DMS153 treated with DMSO at 0.1 percent for 48 hours (cell line): ENCODE data around the gene EXD3.
A peak's percentile ranks its signal among the peaks of the same experiment; 100 is the strongest.

ENCODE experiments used
- DNase-seq: peaks from one replicate; lab custom pipeline; 2025; ENCODE audit not compliant: unreplicated experiment; lab: John Stamatoyannopoulos, UW

EXD3 gene

DNA sequence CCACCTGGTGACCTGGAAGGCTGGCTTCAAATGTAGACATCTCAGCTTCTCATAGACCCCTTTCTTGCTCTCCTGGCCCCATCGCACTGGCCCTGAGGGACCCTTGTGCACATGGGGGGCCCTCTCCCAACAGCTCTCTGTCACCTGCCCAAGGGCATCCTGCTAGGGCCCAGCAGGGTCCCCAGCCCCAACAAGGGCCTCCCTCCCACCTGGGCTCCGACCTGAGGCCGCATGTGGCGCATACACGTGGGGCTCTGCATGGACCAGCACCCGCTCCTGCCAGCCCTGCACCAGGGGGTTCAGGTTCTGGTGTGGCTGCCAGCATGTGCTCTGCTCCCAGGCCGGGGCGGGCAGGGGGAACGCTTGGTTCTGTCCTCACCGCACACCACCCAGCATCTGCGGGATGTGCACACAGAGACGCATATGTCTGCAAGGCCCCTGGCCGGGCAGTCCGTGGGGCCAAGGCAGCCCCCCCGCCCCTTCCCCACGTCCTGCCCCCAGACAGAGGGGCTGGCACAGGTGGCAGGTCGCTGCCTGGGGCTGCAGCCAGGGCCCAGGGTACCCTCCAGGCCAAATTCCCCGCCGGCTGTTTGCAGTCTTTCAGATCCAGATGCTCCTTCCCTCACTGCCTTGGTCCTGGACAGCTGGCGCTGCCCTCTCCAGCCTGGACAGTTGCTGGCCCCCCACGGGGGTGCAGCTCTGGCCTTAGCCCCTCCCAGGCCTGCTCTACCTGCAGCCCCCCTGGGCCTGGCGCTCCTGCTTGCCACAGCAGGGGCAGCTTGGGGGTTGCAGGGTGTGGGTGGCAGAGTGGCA lies 103.0 kb downstream of the EXD3 start:
- no peak for DNase-seq

DNA sequence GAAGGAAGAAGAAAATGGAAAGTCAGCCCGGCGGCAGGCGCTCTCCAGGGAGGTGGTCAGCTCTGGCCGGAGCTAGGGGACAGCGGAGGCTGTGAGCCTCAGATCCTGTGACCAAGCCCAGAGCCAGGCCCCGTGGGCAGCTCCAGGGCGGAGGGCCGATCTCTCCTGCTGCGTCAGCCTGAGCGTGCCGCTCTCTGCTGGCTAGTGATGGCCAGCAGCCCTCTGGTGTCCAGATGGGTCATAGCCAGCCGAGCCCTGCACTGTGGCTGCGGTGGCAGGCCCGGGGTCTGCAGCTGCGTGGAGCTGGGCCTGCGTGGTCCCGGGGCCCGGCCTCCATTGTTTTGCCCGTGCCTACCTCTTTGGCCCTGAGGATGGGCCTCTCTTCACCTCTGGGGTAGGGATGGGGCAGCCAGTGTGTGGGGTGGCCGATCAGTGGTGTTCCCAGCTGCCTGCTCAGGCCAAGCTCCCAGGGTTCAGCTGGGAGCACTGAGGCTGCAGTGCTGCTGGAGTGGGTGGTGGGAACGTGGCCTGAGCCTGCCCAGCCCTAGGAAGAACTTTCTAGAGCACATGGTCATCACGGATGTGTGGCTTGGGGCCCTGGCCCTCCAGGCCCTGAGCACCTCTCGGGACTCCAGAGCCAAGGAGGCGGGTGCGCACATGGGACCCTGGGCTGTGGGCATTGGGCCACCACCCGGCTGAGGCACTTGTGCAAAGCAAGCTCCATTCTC lies 103.8 kb downstream of the EXD3 start:
- DNase-seq: no peak

DNA sequence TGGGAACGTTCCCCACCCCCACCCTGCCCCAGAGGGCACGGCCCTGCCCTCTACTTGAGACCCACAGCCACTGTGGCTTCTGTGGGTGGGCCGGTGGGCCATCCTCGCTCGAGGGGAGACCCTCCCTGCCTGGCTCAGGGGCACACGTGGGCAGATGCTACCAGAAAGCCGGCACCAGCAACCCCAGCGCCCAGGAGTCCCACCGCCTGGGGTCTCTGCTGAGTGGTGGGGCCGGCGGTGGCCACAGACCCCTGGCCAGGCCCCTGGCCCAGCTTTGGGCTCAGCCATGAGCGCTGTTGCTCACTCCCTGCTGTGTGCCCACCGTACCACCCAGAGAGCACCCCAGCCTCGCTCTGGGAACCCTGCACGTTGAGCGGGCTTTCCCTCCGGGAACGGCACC lies 104.4 kb downstream of the EXD3 start:
- DNase-seq: no peak

DNA sequence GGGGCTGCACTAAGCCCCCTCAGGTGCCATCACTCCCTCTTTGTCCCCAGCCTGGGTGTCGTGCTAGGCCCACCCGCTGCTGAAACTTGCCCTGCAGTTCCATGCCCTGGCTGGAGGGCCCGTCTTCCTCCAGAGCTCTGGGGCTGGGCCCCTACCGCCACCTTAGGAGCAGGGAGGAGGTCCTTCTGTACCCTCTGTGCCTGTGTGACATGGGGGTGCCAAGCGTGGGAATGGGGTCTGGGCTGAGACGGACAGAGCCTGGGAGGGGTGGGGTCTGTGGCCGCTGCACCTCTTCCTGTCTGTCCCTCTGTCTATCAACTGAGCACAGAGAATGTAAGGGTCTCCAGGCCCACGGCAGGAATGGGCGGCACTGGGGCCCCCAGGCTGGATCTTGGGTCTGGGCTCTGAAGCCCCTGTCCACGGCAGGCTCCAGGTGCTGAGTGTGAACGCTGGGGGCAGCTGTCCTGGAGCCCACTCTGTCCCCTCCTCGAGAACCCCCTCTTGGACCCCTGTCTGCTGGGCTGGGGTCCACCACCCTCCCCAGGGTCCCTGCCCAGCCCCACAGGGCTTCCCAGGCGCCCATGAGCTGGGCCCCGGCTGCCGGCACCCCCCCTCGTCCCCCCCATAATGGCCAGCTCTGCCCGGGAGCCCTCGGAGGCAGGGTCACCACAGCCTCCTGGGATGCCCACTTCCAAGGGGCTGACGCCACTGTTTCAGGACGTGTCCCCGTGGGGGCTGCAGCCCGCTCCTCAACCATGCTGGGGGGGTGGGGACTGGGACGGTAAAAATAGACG lies 105.0 kb downstream of the EXD3 start:
- DNase-seq: no peak

DNA sequence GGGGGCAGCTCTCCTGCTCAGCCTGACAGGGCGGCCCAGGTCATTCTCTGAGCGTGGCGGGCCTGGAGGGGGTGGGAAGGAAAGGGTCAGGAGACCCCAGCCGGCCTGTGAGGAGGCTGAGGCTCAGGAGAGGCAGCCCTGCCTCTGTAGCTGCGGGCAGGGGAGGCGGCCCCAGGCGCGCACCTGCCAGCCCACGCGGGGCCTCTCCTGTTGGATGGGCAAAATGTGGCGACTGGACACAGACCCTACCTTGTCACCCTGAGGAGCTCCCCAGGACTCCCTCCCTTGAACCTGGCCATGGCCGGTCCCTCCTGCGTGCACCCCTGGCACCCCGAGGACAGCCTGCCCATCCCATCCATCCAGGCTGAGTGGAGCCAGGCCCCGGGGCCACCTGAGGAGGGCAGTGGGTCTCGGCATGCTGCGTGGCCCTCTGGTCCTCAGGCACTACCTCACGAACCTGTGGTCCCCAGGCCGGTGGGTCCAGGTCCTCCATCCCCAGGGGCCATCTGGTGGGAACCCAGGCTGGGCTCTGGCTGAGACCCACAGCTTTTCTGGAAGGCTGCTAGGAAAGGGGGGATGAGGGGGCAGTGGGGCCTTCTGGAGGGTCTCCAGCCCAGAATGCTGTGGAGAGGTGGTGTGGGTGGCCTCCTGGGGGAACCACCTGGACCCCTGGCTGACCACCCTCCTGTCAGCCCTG lies 105.8 kb downstream of the EXD3 start:
- no peak for DNase-seq

DNA sequence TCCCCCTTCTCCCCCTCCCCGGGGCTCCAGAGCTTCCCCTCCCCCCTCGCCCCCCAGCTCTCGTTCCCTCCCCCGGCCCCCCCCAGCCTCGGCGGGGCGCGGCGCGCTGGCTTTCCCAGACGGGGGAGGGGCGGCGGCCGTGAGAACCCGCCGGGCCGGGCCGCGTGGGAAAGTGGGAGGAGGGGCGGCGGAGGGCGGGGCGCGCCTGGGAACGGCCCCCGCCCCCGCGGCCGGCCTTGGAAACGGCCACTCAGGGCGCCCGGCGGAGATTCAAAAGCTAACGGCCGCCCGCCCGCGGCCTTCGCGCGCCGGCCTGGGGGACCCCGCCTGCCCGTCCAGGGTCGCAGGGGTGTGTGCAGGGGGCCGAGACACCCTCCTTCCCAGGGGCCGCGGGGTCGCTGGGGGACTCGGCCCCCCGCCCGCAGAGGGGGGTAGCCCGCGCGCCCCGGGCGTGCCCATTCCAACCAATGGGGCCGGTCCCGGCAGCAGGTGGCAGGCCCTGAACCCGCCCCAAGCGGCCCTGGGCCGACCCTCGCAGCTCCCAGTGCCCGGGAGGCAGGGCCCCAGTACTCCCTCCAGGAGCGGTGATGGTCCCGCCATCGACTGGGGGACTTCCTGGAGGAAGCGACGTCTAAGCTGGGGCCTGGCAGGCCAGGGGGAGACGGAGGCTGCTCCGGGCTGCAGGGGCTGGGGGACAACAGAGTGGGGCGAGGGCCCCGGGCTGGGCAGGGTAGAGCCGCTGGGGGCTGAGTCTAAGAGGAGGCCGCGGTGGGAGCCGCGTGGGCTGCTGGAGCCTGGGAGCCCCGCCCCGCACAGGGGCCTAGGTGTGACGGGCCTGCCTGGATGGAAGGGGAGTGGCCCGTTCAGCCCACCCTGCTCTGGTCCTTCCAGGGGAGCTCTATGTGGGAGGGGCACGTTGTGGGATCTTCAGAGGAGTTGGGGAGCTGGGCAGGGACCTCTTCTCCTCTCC lies 106.7 kb downstream of the EXD3 start:
- DNase-seq: peak; percentile 6

DNA sequence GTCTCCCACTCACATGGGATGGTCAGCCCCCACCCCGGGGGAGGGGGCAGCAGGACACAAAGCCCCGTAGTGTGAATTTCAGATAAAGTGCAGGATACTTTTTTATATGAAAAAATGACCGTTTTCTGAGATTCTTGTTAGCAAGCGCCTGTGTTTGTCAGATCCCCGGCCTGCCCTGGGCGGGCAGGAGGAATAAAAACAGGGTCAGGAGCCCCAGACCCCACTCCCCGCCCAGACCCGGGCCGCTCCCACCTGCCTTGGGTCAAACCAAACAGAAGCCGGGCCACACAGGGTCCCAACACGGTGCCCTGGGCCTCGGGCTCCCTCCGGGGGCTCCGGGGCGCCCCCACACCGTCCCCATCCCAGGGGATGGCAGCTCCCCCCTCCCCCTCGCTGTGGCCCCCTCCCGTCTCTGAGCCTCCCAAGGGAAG lies 107.4 kb downstream of the EXD3 start:
- DNase-seq: no peak

DNA sequence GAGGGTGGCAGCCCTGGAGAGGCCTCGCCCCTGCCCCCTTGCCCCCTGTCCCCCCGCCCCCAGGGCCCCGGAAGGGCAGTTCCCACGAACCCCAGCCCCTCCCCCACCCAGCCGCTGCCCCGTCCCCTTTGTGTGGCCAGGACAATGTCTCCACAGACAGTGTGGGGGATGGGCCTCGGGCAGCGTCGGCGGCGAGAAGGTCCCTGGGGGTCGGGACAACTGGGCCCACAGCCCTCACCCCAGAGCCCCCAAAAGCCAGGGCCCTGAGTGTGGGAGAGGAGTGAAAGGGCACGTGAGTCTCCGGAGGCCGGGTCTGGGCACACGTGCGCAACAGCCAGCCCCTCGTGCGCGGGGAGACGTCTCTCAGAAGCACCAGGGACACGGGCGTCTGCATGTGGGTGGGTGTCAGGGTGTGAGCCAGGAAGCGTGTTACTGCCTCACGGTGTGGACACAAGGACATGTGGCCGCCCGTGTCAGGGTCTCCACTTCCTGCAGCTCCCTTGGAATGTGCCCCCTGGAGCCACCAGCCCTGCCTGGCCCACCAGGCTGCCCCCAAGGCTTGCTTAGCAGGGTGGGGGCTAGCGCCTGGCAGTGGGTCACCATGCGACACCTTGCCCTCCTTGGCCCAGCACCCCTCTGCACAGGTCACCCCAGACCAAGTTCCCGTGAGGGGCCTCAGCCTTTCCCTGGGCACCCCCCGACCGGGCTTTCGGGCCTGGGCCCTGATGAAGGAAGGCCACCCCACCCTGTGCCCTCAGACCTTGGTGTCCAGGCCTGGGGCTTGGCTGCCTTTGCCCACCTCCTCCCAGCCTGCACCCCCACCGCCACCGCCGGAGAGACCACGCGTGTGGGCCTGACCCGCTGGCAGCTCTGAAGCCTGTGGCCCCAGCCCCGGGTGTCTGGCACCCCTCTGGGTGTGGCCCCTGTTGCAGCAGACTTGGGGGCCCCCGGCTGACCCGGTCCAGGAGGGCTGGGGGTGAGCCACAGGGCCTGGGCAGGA lies 108.1 kb downstream of the EXD3 start:
- DNase-seq: no peak

DNA sequence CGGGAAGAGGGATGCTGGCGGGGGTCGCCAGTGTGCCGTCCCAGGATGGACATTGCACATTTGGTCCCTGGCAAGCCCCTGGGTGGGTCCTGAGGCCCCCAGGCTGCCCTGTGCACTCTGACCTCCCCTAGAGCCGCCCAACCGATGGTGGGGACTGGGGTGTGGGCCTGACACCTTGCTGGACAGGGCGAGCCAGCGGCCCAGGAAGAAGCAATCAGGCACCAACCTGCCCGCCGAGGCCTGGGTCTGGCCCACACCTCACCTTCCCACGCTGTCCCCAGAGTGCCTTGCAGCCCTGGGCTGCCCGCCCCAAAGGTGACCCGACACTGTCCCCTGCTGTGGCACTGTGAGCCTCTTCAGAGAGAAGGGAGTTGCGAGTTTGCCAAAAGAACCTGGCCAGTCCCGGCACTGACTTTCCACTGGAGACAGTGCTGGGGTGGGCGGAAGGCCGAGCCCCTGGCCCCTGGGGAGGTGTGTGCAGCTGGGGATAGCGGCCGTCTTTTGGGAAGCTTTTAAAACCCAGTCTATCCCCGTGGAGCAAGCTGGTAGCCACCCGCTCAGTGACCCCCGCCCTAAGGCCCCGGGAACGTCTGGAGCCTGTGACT lies 108.9 kb downstream of the EXD3 start:
- no peak for DNase-seq

DNA sequence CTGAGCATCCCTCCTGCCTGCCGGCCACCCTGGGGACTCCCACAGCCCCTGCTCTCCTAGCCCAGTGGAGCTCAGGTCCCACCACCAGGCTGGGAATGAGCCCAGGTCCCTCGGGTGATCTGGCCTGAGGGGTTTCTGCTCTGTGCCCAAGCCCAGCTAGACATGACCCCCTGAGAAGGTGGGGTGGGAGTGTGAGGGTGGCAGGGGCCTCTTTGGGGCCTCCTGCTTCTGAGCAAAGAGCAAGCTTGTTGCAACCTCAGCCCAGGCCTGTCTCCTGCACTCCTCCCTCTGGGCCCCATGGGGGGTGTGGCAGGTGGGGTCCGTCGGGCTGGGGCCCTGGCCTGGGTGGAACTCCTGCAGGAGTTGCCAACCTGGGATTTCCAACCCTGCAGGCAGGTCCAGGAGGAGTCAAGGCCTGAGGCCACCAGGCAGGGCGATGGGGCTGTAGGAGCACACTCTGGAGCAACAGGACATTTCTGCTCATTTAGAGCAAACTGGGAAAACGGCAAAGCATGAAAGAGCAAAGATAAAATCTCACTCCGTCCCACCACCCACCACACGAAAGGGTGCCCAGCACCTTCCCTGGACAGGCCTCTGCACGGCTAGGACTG lies 109.5 kb downstream of the EXD3 start:
- DNase-seq: no peak

DNA sequence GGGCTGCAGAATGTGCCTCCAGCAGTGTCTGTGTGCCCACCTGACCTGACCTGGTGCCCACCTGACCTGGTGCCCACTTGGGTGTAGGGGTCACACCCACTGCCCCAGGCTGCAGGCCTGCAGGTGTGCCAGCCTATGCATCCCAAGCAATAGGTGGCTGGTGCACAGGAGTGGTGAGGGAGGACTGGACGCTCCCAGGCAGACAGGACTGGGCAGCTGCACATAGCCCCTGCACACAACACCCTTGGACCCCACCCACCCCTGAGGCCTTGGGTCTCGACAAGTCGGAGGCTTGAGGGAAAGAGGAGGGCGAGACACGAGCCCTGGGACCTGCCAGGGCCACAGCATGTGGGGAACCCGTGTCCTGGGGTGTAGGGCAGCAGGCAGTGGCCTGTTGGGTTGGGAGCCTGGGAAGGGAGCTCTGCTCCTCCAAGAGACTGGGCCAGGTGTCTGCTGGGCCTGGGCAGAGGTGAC lies 110.1 kb downstream of the EXD3 start:
- DNase-seq: no peak

DNA sequence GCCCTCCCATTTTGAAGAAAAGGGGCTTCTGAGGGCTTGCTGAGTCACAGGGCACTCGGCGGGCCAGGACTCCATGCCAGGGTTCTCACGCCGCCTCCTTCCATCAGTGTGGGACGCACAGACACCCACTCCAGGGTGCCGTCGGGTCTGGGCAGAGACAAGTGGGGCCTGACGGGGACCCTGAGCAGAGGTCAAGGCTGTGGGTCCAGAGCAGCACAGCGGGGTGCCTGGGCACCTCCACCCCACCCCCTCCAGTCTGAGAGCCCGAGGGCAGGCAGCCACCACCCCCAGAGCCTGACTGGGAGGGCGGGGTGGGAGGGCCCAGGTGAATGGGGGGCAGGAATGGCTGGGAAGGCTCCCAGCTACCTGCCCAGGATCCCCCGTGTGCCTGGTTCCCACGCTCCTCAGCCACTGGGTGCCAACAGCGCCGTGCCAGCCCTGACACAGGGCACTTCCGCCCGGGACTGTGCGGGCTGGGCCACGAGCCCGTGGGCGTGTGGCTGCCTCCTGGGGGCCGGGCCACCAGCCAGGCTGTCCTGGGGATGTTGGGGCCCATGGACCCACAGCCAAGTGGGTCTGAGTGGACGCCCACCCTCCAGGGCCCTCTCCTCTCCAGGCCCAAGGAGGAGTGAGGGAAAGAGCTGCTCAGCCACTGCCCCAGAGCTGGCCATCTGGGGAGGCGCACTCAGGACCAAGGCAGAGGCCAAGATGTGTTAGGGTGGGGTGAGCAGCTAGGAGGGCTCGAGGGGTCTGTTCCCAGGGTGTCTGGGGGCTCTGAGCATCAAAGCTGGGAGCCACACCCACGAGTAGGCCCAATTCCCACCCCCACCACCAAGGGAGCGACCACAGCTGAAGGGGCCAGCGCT lies 110.7 kb downstream of the EXD3 start:
- no peak for DNase-seq

DNA sequence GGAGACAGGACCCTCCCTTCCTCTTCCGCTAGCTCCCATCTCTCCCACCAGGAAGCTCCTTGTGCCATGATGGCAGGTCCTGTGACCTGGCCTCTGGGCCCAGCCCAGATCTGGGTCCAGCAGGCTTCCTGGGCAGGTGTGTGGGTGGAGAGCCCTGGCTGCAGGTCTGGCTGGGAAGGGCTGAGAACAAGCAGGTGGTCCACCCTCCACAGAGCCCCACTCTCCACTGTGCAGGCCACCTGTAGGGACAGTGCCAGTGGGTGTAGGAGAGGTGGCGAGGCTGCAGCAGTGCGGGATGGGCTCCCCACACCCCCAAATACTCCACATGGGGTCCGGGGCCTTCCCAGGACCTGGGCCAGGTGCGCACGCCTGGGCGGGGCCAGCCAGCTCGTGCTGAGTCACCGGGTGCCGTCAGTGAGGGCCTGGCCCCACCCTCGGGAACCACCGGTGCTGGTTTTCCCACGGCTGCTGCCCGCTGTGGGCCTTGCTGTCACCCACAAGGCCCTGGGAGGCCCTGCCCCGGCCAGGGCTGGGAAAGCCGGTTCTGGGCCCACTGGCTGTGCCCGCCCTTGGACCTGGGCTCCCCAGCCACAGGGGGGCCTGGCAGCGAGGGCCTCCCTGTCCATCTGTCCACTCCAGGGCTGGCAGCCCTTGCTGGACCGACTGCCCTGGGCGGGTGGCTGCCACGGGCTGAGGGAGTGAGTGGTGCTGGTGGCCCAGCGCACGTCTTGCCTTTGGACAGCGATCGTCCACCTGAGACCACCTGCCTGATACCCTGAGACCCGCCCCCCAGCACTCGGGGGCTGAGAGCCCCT lies 111.6 kb downstream of the EXD3 start:
- DNase-seq: peak; percentile 14

DNA sequence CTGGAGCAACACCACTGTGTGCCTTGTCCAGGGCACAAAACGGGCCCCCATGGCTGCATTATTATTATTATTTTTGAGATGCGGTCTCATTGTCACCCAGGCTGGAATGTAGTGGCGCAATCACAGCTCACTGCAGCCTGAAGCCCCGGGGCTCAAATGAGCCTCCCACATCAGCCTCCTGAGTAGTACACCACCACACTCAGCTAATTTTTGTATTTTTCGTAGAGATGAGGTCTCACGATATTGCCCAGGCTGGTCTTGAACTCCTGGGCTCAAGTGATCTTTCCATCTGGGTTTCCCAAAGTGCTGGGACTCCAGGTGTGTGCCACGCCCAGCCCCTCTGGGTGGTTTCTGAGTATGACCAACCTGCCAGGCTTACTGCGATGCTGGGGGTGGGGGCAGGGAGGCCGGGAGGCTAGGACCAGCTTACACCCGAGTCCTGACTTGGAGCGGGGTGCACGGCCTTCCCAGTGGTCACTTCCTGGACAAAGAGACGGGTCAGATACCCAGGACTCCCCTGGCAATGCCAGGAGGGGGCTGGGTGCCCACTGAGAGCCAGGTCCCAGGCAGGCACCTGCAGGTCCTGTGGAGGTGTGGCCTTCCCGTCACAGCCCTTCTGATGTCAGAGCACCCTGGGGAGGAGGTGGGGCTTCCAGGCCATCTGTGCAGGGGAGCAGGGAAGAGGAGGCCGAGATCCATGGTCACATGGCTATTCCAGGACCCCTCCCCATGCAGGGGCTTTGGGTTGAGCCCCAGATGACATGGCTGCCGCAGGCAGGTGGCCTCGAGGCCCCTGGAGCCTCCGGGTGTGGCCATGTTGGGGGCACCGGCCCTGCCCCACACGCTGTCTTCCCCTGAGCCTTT lies 112.5 kb downstream of the EXD3 start:
- DNase-seq: peak; percentile 52
